Activated naive CD8-positive, alpha-beta T cell treated with anti-CD3 and anti-CD28 coated beads, Interleukin-2, amount 10 ng/mL, durations not matched to agents 7 days and 5 days (primary cell): ENCODE results near the gene UGGT1. TPM values are rescaled to one million over a fixed set of nuclear protein-coding genes. Genes with fewer than 3 reads are reported as not detected.

Experiments used
- ATAC-seq: fragments of 150-1000 bp; cut with Tn5 transposase; one replicate; pipeline ENCODE4 v1.10.0; 2021; ENCODE audit warnings: low read depth, moderate library complexity
- POLR2A ChIA-PET: fragments of 350-600 bp; sonication (Branson Sonifier 250); formaldehyde crosslinking; loops from one replicate; lab custom pipeline; 2021; ENCODE audit warnings: antibody characterized with exemption; lab: Charles Lee
- DNase-seq: peaks from one replicate; pipeline ENCODE4 v3.0.0; 2021
- H3K27ac Mint-ChIP-seq: one replicate; pipeline ENCODE4 v1.8.0; 2022; ENCODE audit warnings: mild to moderate bottlenecking, mixed read lengths
- H3K27me3 Mint-ChIP-seq: one replicate; pipeline ENCODE4 v1.8.0; 2022; ENCODE audit warnings: mild to moderate bottlenecking, moderate library complexity, mixed read lengths
- H3K36me3 Mint-ChIP-seq: one replicate; pipeline ENCODE4 v1.8.0; 2021; ENCODE audit warnings: mild to moderate bottlenecking, mixed read lengths
- H3K4me1 Mint-ChIP-seq: one replicate; pipeline ENCODE4 v1.8.0; 2021; ENCODE audit warnings: mixed read lengths
- H3K4me3 Mint-ChIP-seq: one replicate; pipeline ENCODE4 v1.8.0; 2022; ENCODE audit warnings: mild to moderate bottlenecking, moderate library complexity, mixed read lengths
- H3K9me3 Mint-ChIP-seq: one replicate; pipeline ENCODE4 v1.8.0; 2021; ENCODE audit warnings: mixed read lengths
- total RNA-seq, 2 experiments: library from RNA; stranded (reverse); gene quantifications; one replicate each; pipeline ENCODE4 v1.2.3, GENCODE V29; 2021

The UGGT1 gene
- total RNA-seq, 2 experiments from 2014 or later, result 55.4 to 56.5 TPM

DNA sequence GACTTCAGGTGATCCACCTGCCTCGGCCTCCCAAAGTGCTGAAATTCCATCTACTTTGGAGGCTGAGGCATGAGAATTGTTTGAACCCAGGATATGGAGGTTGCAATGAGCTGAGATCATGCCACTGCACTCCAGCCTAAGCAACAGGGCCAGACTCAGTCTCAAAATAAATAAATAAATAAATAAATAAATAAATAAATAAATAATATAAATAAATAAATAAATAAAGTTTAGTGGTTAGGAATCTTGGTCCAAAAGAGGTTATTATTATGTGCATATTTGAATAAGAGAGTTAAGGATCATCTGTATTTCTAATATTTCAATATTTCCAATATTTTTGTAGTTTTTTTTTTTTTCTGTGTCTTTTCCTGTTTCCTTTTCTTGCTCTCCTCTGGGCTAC lies 136.9 kb downstream of the UGGT1 start:
- peaks cover 1% of the 10 kb centered on the region for H3K9me3 Mint-ChIP-seq
- H3K4me3 Mint-ChIP-seq, result no peak overlapping the region
- POLR2A ChIA-PET, result no interaction called here
- peaks cover 23% of the 10 kb centered on the region for H3K27me3 Mint-ChIP-seq
- H3K4me1 Mint-ChIP-seq, result no peaks in the 10 kb centered on the region
- no peak for ATAC-seq
- no peak overlapping the region for H3K27ac Mint-ChIP-seq
- peaks cover 1% of the 10 kb centered on the region for H3K36me3 Mint-ChIP-seq
- no peak for DNase-seq

DNA sequence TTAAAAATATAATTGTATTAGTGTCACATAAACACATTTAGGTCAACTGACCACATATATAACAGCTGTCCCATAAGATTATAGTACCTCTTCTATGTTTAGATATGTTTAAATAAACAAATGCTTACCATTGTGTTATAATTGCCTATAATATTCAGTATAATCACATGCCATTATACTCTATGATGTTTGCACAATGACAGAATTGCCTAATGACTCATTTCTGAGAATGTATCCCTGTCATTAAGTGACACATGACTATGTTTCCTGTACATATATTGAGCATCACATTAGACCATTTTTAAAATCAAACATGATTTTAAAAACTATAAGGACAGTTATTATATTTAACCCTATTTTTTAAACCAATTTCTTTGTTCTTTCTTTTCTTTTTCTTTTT lies 137.9 kb downstream of the UGGT1 start:
- no peak for ATAC-seq
- H3K4me1 Mint-ChIP-seq, result peaks cover 2% of the 10 kb centered on the region
- POLR2A ChIA-PET, result interaction anchor here (0.7 kb wide), 1 partner anchor 136 kb away, joined by 4 read pairs; no protein-coding TSS in a partner anchor
- H3K27ac Mint-ChIP-seq, result no peak overlapping the region
- H3K27me3 Mint-ChIP-seq, result peaks cover 25% of the 10 kb centered on the region
- peaks cover 1% of the 10 kb centered on the region for H3K9me3 Mint-ChIP-seq
- no peak overlapping the region for H3K4me3 Mint-ChIP-seq
- peaks cover 1% of the 10 kb centered on the region for H3K36me3 Mint-ChIP-seq
- DNase-seq, result no peak

DNA sequence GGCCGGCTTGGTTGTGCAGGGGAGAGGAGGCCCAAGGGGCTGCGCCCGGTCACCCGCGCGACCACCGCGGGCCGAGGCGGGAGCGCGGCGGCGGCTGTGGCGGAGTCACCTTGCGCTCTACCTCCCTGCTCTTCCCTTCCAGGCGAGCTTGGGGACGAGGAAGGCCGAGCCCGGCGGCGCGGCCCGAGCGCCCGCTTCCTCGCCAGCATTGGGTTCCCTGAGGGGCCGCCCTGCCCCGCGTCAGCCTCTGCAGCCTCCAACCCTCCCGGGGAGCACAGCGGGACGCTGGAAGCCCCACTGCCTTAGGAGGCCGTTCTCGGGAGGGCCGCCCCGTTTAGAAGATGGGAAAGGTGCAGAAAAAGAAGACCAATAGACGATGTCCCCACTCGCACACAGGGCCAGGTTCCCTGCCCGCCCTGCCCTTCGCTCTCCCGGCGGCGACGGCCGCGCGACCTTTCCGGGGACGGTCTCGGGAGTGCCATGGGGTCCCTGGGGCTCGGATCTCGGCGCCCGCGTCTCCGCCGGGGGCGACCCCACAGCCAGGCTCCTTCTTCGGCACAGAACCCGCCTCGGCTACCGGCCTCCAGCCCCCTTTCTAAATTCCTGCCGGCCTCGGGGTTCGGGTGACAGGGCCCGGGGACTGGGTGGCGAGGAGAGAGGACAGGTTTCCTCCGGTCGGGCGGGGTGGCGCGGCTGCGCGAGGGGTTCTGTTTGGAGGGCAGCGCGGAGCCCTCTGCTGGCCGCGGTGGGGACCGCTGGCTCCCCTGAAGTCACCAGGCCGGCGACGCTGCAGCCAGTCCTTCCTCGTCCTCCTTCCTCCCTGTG lies 142.2 kb downstream of the UGGT1 start:
- no peaks in the 10 kb centered on the region for H3K36me3 Mint-ChIP-seq
- peak overlapping the region; percentile 78 for H3K4me3 Mint-ChIP-seq
- no peaks in the 10 kb centered on the region for H3K9me3 Mint-ChIP-seq
- DNase-seq (peak; percentile 92), ATAC-seq (peak; percentile 98)
- POLR2A ChIA-PET, result no interaction called here
- no peak overlapping the region for H3K27ac Mint-ChIP-seq
- H3K4me1 Mint-ChIP-seq, result peaks cover 2% of the 10 kb centered on the region
- H3K27me3 Mint-ChIP-seq, result peaks cover 20% of the 10 kb centered on the region

DNA sequence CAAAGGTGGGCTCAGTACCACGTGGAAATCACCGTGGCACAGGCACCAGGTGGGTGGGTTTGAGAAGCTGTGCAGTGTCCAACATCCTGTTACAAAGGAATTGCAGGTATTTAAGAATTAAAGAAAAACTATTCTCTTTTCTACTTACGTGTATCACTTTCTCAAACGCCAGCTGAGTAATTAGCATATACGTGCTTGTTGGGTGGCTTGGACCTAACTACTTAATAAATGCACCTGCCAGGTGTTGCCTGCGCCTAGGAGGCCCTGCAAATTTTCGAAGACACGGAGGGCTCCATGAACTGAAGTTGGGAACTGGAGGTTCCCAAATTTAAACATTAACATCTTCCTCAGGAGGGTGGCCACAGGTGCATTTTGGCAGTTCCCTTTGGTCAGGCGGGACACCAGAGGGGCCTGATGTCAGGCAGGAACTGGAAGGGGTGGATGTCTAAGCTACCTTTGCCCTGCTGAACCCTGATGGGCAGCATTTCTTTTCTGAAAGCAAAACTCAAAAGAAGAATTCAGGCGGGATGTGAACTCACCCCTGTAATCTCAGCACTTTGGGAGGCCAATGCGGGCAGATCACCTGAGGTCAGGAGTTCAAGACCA lies 142.9 kb downstream of the UGGT1 start:
- Mint-ChIP-seq H3K9me3 (no peaks in the 10 kb centered on the region), H3K4me3 (peak overlapping the region; percentile 78), H3K4me1 (peaks cover 2% of the 10 kb centered on the region), H3K27me3 (peaks cover 15% of the 10 kb centered on the region), H3K36me3 (no peaks in the 10 kb centered on the region), H3K27ac (no peak overlapping the region)
- no peak for ATAC-seq
- POLR2A ChIA-PET, result no interaction called here
- no peak for DNase-seq

DNA sequence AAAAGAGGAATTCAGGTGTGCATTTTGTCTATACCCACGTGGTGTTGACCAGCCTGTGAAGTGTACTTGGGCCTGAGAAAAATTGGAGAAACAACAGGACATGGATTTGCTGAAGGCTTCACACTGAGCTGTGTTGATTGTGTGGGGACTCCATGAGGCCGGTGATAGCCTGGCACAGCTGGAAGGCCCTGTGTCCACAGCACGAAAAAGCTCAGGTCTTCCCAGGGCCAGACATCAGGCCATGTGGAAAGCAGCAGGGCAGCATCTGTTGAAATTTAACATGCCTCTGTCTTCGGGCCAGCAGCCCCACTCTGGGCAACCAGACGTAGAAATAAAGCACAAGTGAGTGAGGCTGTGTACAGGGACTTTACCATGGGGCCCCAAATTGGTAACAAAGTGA lies 143.6 kb downstream of the UGGT1 start:
- H3K9me3 Mint-ChIP-seq, result no peaks in the 10 kb centered on the region
- peaks cover 12% of the 10 kb centered on the region for H3K27me3 Mint-ChIP-seq
- H3K4me3 Mint-ChIP-seq, result no peak overlapping the region
- ATAC-seq, result no peak
- H3K4me1 Mint-ChIP-seq, result peaks cover 2% of the 10 kb centered on the region
- H3K36me3 Mint-ChIP-seq, result no peaks in the 10 kb centered on the region
- POLR2A ChIA-PET, result no interaction called here
- no peak overlapping the region for H3K27ac Mint-ChIP-seq
- no peak for DNase-seq

DNA sequence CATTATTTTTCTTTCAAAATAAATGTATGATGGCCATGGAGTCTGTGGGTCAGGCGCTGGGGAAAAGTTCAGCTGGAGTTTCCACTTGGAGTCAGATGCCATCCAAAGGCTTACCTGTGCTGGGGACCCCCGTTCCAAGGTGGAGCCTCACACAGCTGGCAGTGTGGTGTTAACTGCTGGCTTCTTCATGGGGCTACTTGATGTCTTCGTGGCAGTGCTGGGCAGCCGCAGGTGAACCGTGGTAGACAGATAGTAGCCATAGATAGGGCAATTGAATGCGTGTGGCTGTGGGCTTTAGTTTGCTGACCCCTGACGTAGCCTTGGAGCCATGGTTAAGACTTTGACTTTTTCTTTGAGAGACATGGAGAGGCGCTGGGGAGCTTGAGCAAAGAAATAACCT lies 144.6 kb downstream of the UGGT1 start:
- Mint-ChIP-seq H3K27me3 (peaks cover 12% of the 10 kb centered on the region), H3K4me1 (peaks cover 2% of the 10 kb centered on the region), H3K9me3 (no peaks in the 10 kb centered on the region), H3K4me3 (no peak overlapping the region), H3K36me3 (no peaks in the 10 kb centered on the region), H3K27ac (no peak overlapping the region)
- DNase-seq (no peak), ATAC-seq (no peak)
- POLR2A ChIA-PET, result no interaction called here

DNA sequence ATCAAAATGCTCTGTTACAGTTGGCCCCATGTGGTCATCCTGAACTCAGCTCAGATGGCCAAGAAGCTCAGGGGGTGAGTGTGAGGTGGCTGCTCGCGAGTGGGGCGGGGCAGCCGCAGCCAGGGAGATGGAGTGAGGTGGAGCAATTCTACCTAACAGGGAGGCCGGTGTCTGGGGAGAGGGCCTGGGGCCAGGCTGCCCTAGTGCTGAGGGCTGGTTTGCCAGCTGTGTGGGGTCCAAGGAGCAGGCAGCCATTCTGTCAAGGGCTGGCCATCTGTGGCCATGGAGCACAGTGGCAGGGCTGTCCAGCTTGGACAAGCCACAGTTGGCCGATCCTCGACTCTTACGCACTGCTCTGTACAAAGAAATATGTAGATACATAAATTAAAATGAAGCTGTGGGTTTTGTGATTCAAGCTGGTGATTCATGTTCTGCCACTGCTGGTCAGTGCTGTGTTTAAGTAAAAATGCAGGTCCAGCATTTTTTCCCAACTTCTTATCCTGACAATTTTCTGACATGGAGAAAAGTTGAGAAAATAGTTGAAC lies 145.6 kb downstream of the UGGT1 start:
- H3K36me3 Mint-ChIP-seq, result no peaks in the 10 kb centered on the region

DNA sequence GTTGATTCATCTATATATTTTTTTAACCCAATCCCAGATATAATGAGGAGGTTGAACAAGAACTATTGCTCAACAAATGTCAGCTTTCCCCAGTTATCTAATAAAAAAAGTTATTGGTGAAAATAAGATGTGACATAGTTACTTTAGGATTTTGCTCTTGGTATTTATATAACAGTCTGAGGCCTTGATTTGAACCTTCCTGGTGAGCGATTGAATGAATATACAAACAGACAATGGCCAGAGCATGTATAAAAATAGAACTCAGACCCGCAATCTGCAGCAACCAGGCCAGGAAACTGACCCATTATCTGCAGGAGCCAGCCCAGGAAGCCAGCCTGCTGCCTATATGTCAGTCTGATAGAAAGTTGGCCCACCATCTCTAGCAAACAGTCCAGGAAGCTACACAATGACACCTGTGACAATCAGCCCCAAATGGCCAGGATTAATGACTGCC lies 146.1 kb downstream of the UGGT1 start:
- no peak overlapping the region for H3K4me3 Mint-ChIP-seq
- no peak for DNase-seq

More for the DNA sequence above, 145.6 kb downstream of the UGGT1 start:
- POLR2A ChIA-PET, result no interaction called here
- peaks cover 10% of the 10 kb centered on the region for H3K27me3 Mint-ChIP-seq
- ATAC-seq (no peak), DNase-seq (no peak)
- H3K9me3 Mint-ChIP-seq, result no peaks in the 10 kb centered on the region
- no peak overlapping the region for H3K4me3 Mint-ChIP-seq
- peaks cover 2% of the 10 kb centered on the region for H3K4me1 Mint-ChIP-seq
- no peak overlapping the region for H3K27ac Mint-ChIP-seq

DNA sequence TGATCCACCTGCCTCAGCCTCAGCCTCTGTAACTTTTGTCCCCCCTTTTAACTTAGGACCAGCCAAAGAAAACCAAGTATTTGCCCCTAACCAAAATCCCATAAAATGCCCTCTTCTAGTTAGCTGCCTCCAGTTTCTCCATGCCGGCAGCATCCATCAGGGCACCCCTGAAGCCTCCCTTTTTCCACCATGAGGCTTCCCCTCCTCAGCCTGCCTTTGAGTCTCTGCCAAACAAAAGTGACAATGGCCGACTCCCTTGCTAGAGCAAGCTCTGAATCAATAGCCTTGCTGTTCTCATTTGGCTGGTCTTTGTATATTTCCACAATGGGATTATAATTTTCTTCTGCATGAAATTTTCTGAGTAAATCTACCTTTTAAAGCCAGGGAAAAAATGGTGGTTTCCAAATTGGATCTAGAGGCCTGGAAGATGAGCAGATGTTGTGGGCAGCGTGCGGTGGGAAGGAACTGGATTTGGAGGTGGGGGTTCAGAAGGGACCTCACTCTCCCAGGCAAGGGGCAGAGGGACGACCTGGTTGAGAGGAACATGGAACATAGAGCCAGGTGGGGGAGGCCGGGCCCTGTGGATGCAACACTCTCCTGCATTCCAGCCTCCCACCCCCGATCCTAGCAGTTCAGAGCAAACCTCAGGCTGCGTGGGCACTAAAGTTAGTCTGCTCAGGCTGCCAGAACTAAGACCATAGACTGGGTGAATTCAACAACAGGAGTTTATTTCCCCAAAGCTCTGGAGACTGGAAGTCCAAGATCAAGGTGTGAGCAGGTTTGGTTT lies 147.1 kb downstream of the UGGT1 start:
- Mint-ChIP-seq H3K4me3 (no peak overlapping the region), H3K27ac (no peak overlapping the region), H3K9me3 (no peaks in the 10 kb centered on the region), H3K36me3 (no peaks in the 10 kb centered on the region), H3K4me1 (peaks cover 2% of the 10 kb centered on the region), H3K27me3 (peaks cover 6% of the 10 kb centered on the region)
- DNase-seq (no peak), ATAC-seq (no peak)
- POLR2A ChIA-PET, result no interaction called here

More for the DNA sequence above, 146.1 kb downstream of the UGGT1 start:
- Mint-ChIP-seq H3K27ac (no peak overlapping the region), H3K4me1 (peaks cover 2% of the 10 kb centered on the region), H3K27me3 (peaks cover 10% of the 10 kb centered on the region), H3K9me3 (no peaks in the 10 kb centered on the region), H3K36me3 (no peaks in the 10 kb centered on the region)
- POLR2A ChIA-PET, result no interaction called here
- no peak for ATAC-seq

DNA sequence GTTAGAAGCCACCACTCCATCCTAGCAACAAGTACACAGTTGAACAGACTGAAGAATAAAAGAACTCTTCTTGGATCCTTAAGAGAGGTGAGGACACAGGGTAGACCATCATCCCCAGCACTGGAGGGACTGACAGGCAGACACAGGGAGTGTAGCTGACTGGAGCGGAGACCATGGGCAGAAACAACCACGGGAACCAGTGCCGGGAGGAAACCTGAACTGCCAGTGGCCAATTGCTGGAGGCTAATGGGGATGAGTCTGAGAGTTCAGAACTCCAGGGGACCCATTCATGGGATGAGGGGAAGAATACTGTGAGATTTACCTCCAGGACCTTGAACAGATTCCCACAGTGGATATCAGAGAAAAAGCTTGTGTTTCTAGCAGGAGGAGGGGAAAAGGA lies 150.9 kb downstream of the UGGT1 start:
- H3K27ac Mint-ChIP-seq, result no peak overlapping the region
- no peak overlapping the region for H3K4me3 Mint-ChIP-seq
- peaks cover 4% of the 10 kb centered on the region for H3K27me3 Mint-ChIP-seq
- H3K9me3 Mint-ChIP-seq, result no peaks in the 10 kb centered on the region
- POLR2A ChIA-PET, result no interaction called here
- DNase-seq (no peak), ATAC-seq (no peak)
- H3K4me1 Mint-ChIP-seq, result peaks cover 1% of the 10 kb centered on the region
- H3K36me3 Mint-ChIP-seq, result no peaks in the 10 kb centered on the region

Other genes with a start within 250 kb of the UGGT1 start
- 10 to 100 TPM; 37.7 to 43.4 TPM for gene POLR2D, start 233.0 kb upstream of the UGGT1 start, total RNA-seq
- gene AMMECR1L, start 205.2 kb upstream of the UGGT1 start, total RNA-seq, result 10 to 100 TPM; 14.7 to 15.7 TPM
- gene SAP130, start 63.1 kb upstream of the UGGT1 start, total RNA-seq, result 10 to 100 TPM; 37.8 to 41.4 TPM
- 10 to 100 TPM; 10.1 to 11.4 TPM for gene HS6ST1, start 227.7 kb downstream of the UGGT1 start, total RNA-seq